Small intestine (tissue), 7 donors: Measurements from ENCODE around the gene TSHZ3. TPM values are rescaled to one million over a fixed set of nuclear protein-coding genes. Genes with fewer than 3 reads are reported as not detected.

ENCODE experiments used
- DNase-seq, 2 donors: peaks; one replicate each; pipeline versions ENCODE4 v3.0.0 to v3.0.0-alpha.2; 2013
- FAIRE-seq: peaks from 2 replicates; lab custom pipeline; 2012; peaks lifted over from hg19 to GRCh38; lab: Jason Lieb, UNC
- H3K27ac ChIP-seq, 3 donors: one replicate each; pipeline ENCODE4 v1.5.1; 2013; ENCODE audit warnings: low read length in 2 of 3, mild to moderate bottlenecking in 2 of 3, control low read depth in 1 of 3, inconsistent platforms in 1 of 3, low read depth in 1 of 3, moderate library complexity in 1 of 3
- H3K27me3 ChIP-seq, 3 donors: one replicate each; pipeline ENCODE4 v1.6.1; 2013; ENCODE audit warnings: low read length in 3 of 3, inconsistent platforms in 1 of 3; ENCODE audit not compliant: control insufficient read depth in 3 of 3, insufficient read depth in 3 of 3
- H3K36me3 ChIP-seq, 3 donors: one replicate each; pipeline ENCODE4 v1.6.1; 2013; ENCODE audit warnings: low read length in 3 of 3, inconsistent platforms in 1 of 3, low read depth in 1 of 3, mild to moderate bottlenecking in 1 of 3, moderate library complexity in 1 of 3; ENCODE audit not compliant: control insufficient read depth in 3 of 3, insufficient read depth in 2 of 3
- H3K4me1 ChIP-seq, 3 donors: one replicate each; pipeline ENCODE4 v1.6.1; 2013; ENCODE audit warnings: low read length in 2 of 3, inconsistent platforms in 1 of 3, low read depth in 1 of 3, mild to moderate bottlenecking in 1 of 3, moderate library complexity in 1 of 3; ENCODE audit not compliant: control insufficient read depth in 3 of 3, insufficient read depth in 2 of 3
- H3K4me3 ChIP-seq, 3 donors: one replicate each; pipeline ENCODE4 v1.5.1; 2013; ENCODE audit warnings: low read length in 3 of 3, control low read depth in 1 of 3, inconsistent platforms in 1 of 3, low read depth in 1 of 3, mild to moderate bottlenecking in 1 of 3, moderate library complexity in 1 of 3
- H3K9me3 ChIP-seq, 2 donors: one replicate each; pipeline ENCODE4 v1.6.1; 2013; ENCODE audit warnings: low read depth in 1 of 2, low read length in 1 of 2; ENCODE audit not compliant: control insufficient read depth in 2 of 2, insufficient read depth in 1 of 2
- WGBS, 3 donors: extraction: QIAGEN DNeasy Blood & Tissue Kit; methylation state at CpG; one replicate each; pipeline ENCODE4 v1.1.7; 2013; 5-methylcytosine and 5-hydroxymethylcytosine counted together
- polyA plus RNA-seq, 4 donors: library from polyadenylated mRNA; stranded (reverse) in 3 of 4; unstranded in 1 of 4; fragments of 200-250 nt in 3 of 4; fragments of 120-200 nt in 1 of 4; gene quantifications; one replicate each; pipeline versions ENCODE4 v1.2.1 to v1.2.3, GENCODE V29; 2013
- donor health status: healthy with polysubstance abuse.
- donor health status: control.
- donor health status: control.
- donor health status: Bipolar disorder and iron deficiency.
- donor health status: healthy.

Gene TSHZ3
- polyA plus RNA-seq, 4 donors: 0.22 to 3.4 (median 1.7) TPM

- WGBS, 3 donors: 75 to 84% (median 82%) methylated on average over 7 of the region's 7 CpGs
- FAIRE-seq (no peak), DNase-seq (no peak)
- no peaks in the 10 kb centered on the region for H3K9me3 ChIP-seq
- H3K27me3 ChIP-seq: no peaks in the 10 kb centered on the region
- no peak overlapping the region for H3K4me3 ChIP-seq
- peaks cover 0 to 5% (median 0%) of the 10 kb centered on the region in 3 donors for H3K4me1 ChIP-seq
- H3K36me3 ChIP-seq: no peaks in the 10 kb centered on the region
- H3K27ac ChIP-seq: peak overlapping the region in 1 of 3 donors; percentile 21
Measured at GRCh38 chr19:31312009-31312676, 37.1 kb downstream of the TSHZ3 start.

GRCh38 chr19:31310432-31311133, 38.7 kb downstream of the TSHZ3 start:
- no peak for DNase-seq
- no peak overlapping the region for H3K27ac ChIP-seq

GRCh38 chr19:31308781-31309180, 40.5 kb downstream of the TSHZ3 start:
- no peaks in the 10 kb centered on the region for H3K36me3 ChIP-seq
- H3K9me3 ChIP-seq: no peaks in the 10 kb centered on the region
- 93 to 95% (median 94%) methylated on average over 13 of the region's 13 CpGs for WGBS, 3 donors
- no peak overlapping the region for H3K27ac ChIP-seq
- no peaks in the 10 kb centered on the region for H3K4me1 ChIP-seq
- no peaks in the 10 kb centered on the region for H3K27me3 ChIP-seq
- DNase-seq (no peak), FAIRE-seq (no peak)
- H3K4me3 ChIP-seq: no peak overlapping the region

More at GRCh38 chr19:31310432-31311133, 38.7 kb downstream of the TSHZ3 start:
- no peaks in the 10 kb centered on the region for H3K9me3 ChIP-seq
- FAIRE-seq: no peak
- H3K27me3 ChIP-seq: no peaks in the 10 kb centered on the region
- WGBS, 3 donors: 82 to 88% (median 85%) methylated on average over 4 of the region's 4 CpGs
- no peak overlapping the region for H3K4me3 ChIP-seq
- no peaks in the 10 kb centered on the region for H3K36me3 ChIP-seq
- peaks cover 0 to 2% (median 0%) of the 10 kb centered on the region in 3 donors for H3K4me1 ChIP-seq

- Histone ChIP-seq H3K4me3 (no peak overlapping the region), H3K27ac (no peak overlapping the region), H3K36me3 (no peaks in the 10 kb centered on the region), H3K4me1 (no peaks in the 10 kb centered on the region), H3K27me3 (no peaks in the 10 kb centered on the region), H3K9me3 (no peaks in the 10 kb centered on the region)
- FAIRE-seq: no peak
- WGBS, 3 donors: 90 to 93% (median 93%) methylated on average over 13 of the region's 13 CpGs
- DNase-seq: no peak
Measured at GRCh38 chr19:31307071-31307669, 42.1 kb downstream of the TSHZ3 start.

- FAIRE-seq (no peak), DNase-seq (no peak)
- WGBS, 3 donors: 90 to 91% (median 91%) methylated on average over 28 of the region's 28 CpGs
- H3K4me3 ChIP-seq: no peak overlapping the region
- H3K27ac ChIP-seq: no peak overlapping the region
- no peaks in the 10 kb centered on the region for H3K4me1 ChIP-seq
- no peaks in the 10 kb centered on the region for H3K27me3 ChIP-seq
- no peaks in the 10 kb centered on the region for H3K9me3 ChIP-seq
- H3K36me3 ChIP-seq: no peaks in the 10 kb centered on the region
Measured at GRCh38 chr19:31306006-31306753, 43.1 kb downstream of the TSHZ3 start.

GRCh38 chr19:31304831-31305312, 44.4 kb downstream of the TSHZ3 start:
- DNase-seq: no peak
- Histone ChIP-seq H3K27ac (no peak overlapping the region), H3K4me1 (no peaks in the 10 kb centered on the region), H3K4me3 (no peak overlapping the region), H3K27me3 (no peaks in the 10 kb centered on the region), H3K9me3 (no peaks in the 10 kb centered on the region), H3K36me3 (no peaks in the 10 kb centered on the region)
- WGBS, 3 donors: 66 to 77% (median 71%) methylated on average over 8 of the region's 8 CpGs
- FAIRE-seq: no peak

- Histone ChIP-seq H3K4me1 (no peaks in the 10 kb centered on the region), H3K27ac (no peak overlapping the region), H3K9me3 (no peaks in the 10 kb centered on the region), H3K36me3 (no peaks in the 10 kb centered on the region), H3K27me3 (no peaks in the 10 kb centered on the region), H3K4me3 (no peak overlapping the region)
- no peak for DNase-seq
- 94 to 96% (median 95%) methylated on average over 16 of the region's 16 CpGs for WGBS, 3 donors
- no peak for FAIRE-seq
Measured at GRCh38 chr19:31303262-31303815, 45.9 kb downstream of the TSHZ3 start.
